Upper lobe of left lung (tissue), 6 donors: ENCODE data around the gene HSP90AA1. TPM values are rescaled to one million over a fixed set of nuclear protein-coding genes. Genes with fewer than 3 reads are reported as not detected.

ENCODE experiments used
- ATAC-seq, 2 donors: fragments of 200-7000 bp; cut with Tn5 transposase; one replicate each; pipeline ENCODE4 v1.9.1; 2022; ENCODE audit warnings: mild to moderate bottlenecking in 2 of 2, moderate library complexity in 2 of 2; ENCODE audit not compliant: low FRiP score in 2 of 2
- DNase-seq, 2 donors: peaks; one replicate each; pipeline ENCODE4 v3.0.0-alpha.2; 2019 to 2020
- H3K27ac ChIP-seq, 4 donors: fragments of 200-600 bp; sonication (generic); one replicate each; pipeline ENCODE4 v1.5.1; 2016 to 2019
- H3K27me3 ChIP-seq, 4 donors: fragments of 200-600 bp; sonication (generic); one replicate each; pipeline ENCODE4 v1.5.1; 2017 to 2019
- H3K36me3 ChIP-seq, 4 donors: fragments of 200-600 bp; sonication (generic); one replicate each; pipeline ENCODE4 v1.5.1; 2016 to 2019
- H3K4me1 ChIP-seq, 4 donors: fragments of 200-600 bp; sonication (generic); one replicate each; pipeline ENCODE4 v1.5.1; 2018 to 2019
- H3K4me3 ChIP-seq, 4 donors: fragments of 200-600 bp; sonication (generic); one replicate each; pipeline ENCODE4 v1.5.1; 2017 to 2019; ENCODE audit warnings: mild to moderate bottlenecking in 2 of 4, moderate library complexity in 1 of 4
- H3K9me3 ChIP-seq, 4 donors: fragments of 200-600 bp; sonication (generic); one replicate each; pipeline ENCODE4 v1.5.1; 2018 to 2019
- CTCF ChIP-seq, 6 experiments: fragments of 450-650 bp in 4 of 6; fragments of 200-600 bp in 2 of 6; sonication (generic) in 2 of 6; IDR thresholded peaks; one replicate each; pipeline ENCODE4 v1.5.1; 2016 to 2019; ENCODE audit warnings: antibody characterized with exemption in 6 of 6
- EP300 ChIP-seq, 4 donors: sonication (generic); formaldehyde crosslinking; IDR thresholded peaks; one replicate each; pipeline ENCODE4 v1.5.1; 2017; ENCODE audit warnings: antibody characterized with exemption in 4 of 4, control low read depth in 2 of 4
- POLR2A ChIP-seq, 4 donors: fragments of 450-650 bp; IDR thresholded peaks; one replicate each; pipeline ENCODE4 v1.5.1; 2016 to 2017; ENCODE audit warnings: antibody characterized with exemption in 4 of 4, mild to moderate bottlenecking in 2 of 4
- POLR2AphosphoS5 ChIP-seq, 2 donors: sonication (generic); formaldehyde crosslinking; IDR thresholded peaks; one replicate each; pipeline ENCODE4 v1.5.1; 2017; ENCODE audit warnings: antibody characterized with exemption in 2 of 2
- WGBS, 2 donors: methylation state at CpG; one replicate each; pipeline ENCODE4 v1.1.5; 2017 to 2018; 5-methylcytosine and 5-hydroxymethylcytosine counted together
- total RNA-seq, 6 donors: library from RNA; depleted of rRNA in 4 of 6; stranded (reverse); fragments of >200 nt in 4 of 6; gene quantifications; one replicate each; pipeline versions ENCODE4 v1.1.0 to v1.2.1, GENCODE V29; 2016 to 2021
- donor health status: DM: no; HTN: no; CAD: no; lungs with moderate emphysema.
- donor health status: DM: no; HTN: yes; CAD: no; lungs with severe emphysema.

Gene HSP90AA1
- total RNA-seq, 6 donors from 2014 or later: 147 to 509 (median 258) TPM

- DNase-seq (peak; percentile 87 to 90), ATAC-seq (peak; percentile 89 to 94)
- WGBS, 2 donors: 59 to 65% methylated on average over 22 of the region's 23 CpGs
- H3K4me1 ChIP-seq: peaks cover 0 to 3% (median 1%) of the 10 kb centered on the region in 4 donors
- TF ChIP-seq EP300 (IDR thresholded peaks at IDR 0.05) (no peak), POLR2AphosphoS5 (IDR thresholded peaks at IDR 0.05) (peak in 1 of 2 donors; percentile 11), CTCF (IDR thresholded peaks at IDR 0.05) (peak in 5 of 6 experiments; percentile 13 to 71 (median 50))
- peaks cover 64 to 98% (median 89%) of the 10 kb centered on the region in 4 donors for H3K36me3 ChIP-seq
- no peaks in the 10 kb centered on the region for H3K27me3 ChIP-seq
- H3K9me3 ChIP-seq: no peaks in the 10 kb centered on the region
- H3K27ac ChIP-seq: peak overlapping the region in 1 of 4 donors; percentile 48
- H3K4me3 ChIP-seq: no peak overlapping the region
Observed at GRCh38 chr14:102046337-102047278, 40.2 kb downstream of the HSP90AA1 start.

GRCh38 chr14:102044566-102044965, 42.3 kb downstream of the HSP90AA1 start:
- ATAC-seq: no peak
- TF ChIP-seq POLR2AphosphoS5 (IDR thresholded peaks at IDR 0.05): no peak
- TF ChIP-seq POLR2A (IDR thresholded peaks at IDR 0.05): no peak
- TF ChIP-seq EP300 (IDR thresholded peaks at IDR 0.05): no peak
- no peak for TF ChIP-seq CTCF (IDR thresholded peaks at IDR 0.05)

GRCh38 chr14:102043251-102044025, 43.4 kb downstream of the HSP90AA1 start:
- WGBS, 2 donors: 87 to 88% methylated on average over 22 of the region's 22 CpGs
- peak overlapping the region in 1 of 4 donors; percentile 8 for H3K27ac ChIP-seq
- no peak overlapping the region for H3K4me3 ChIP-seq
- no peaks in the 10 kb centered on the region for H3K9me3 ChIP-seq
- H3K36me3 ChIP-seq: peaks cover 65 to 99% (median 90%) of the 10 kb centered on the region in 4 donors
- DNase-seq (no peak), ATAC-seq (no peak)
- no peaks in the 10 kb centered on the region for H3K27me3 ChIP-seq
- peaks cover 0 to 3% (median 1%) of the 10 kb centered on the region in 4 donors for H3K4me1 ChIP-seq
- TF ChIP-seq CTCF (IDR thresholded peaks at IDR 0.05): no peak
- TF ChIP-seq POLR2A (IDR thresholded peaks at IDR 0.05): no peak
- TF ChIP-seq EP300 (IDR thresholded peaks at IDR 0.05): no peak
- no peak for TF ChIP-seq POLR2AphosphoS5 (IDR thresholded peaks at IDR 0.05)

More at GRCh38 chr14:102044566-102044965, 42.3 kb downstream of the HSP90AA1 start:
- 94 to 95% methylated on average over 9 to 13 of the region's 13 CpGs for whole genome bisulfite sequencing, 2 donors
- H3K36me3 ChIP-seq: peaks cover 66 to 99% (median 90%) of the 10 kb centered on the region in 4 donors
- H3K9me3 ChIP-seq: no peaks in the 10 kb centered on the region
- DNase-seq: no peak
- H3K4me3 ChIP-seq: no peak overlapping the region
- no peaks in the 10 kb centered on the region for H3K27me3 ChIP-seq
- H3K4me1 ChIP-seq: peaks cover 0 to 3% (median 1%) of the 10 kb centered on the region in 4 donors
- H3K27ac ChIP-seq: no peak overlapping the region

GRCh38 chr14:102042699-102043098, 44.1 kb downstream of the HSP90AA1 start:
- ATAC-seq (no peak), DNase-seq (no peak)
- Histone ChIP-seq H3K4me1 (peaks cover 0 to 3% (median 1%) of the 10 kb centered on the region in 4 donors), H3K9me3 (no peaks in the 10 kb centered on the region), H3K27me3 (no peaks in the 10 kb centered on the region), H3K27ac (no peak overlapping the region), H3K4me3 (no peak overlapping the region), H3K36me3 (peaks cover 57 to 99% (median 90%) of the 10 kb centered on the region in 4 donors)
- TF ChIP-seq CTCF (IDR thresholded peaks at IDR 0.05) (no peak), POLR2A (IDR thresholded peaks at IDR 0.05) (no peak), EP300 (IDR thresholded peaks at IDR 0.05) (no peak), POLR2AphosphoS5 (IDR thresholded peaks at IDR 0.05) (no peak)
- WGBS, 2 donors: 93 to 96% methylated on average over 8 to 9 of the region's 9 CpGs
